ENCODE measurements around the gene WAPL.

GRCh38 chr10:86506062-86506461 is 15.5 kb downstream of the WAPL start:
- TF ChIP-seq CTCF (conservative IDR thresholded peaks at IDR 0.05 in 1 of 2, IDR thresholded peaks at IDR 0.05 in 1 of 2; ENCODE audit: extremely low read depth in 1 of 2, insufficient read depth in 1 of 2, low read depth in 1 of 2, low read length in 2 of 2) (no peak), EZH2 (IDR thresholded peaks at IDR 0.05; ENCODE audit: borderline replicate concordance, low read length) (no peak)

Measured in mammary epithelial cell (primary cell).